GM10248 (cell line): ENCODE data around the gene OBP2B.

ENCODE experiments used
- CTCF ChIA-PET: fragments of 300-600 bp; sonication (Branson Sonifier 250); formaldehyde crosslinking; extraction: SDS; loops from one replicate; lab custom pipeline; 2021; ENCODE audit warnings: antibody characterized with exemption; lab: Yijun Ruan, JAX
- POLR2A ChIA-PET: fragments of 350-650 bp; sonication (Branson Sonifier 250); formaldehyde crosslinking; extraction: SDS; loops from one replicate; lab custom pipeline; 2020; ENCODE audit warnings: antibody characterized with exemption; lab: Yijun Ruan, JAX
- DNase-seq: peaks from one replicate; pipeline ENCODE4 v3.0.0; 2012; ENCODE audit errors: extremely low spot score
- TF ChIP-seq, protein P1 (sequence below): IDR thresholded peaks from 2 replicates; pipeline ENCODE4 v1.5.1; 2012; ENCODE audit warnings: mild to moderate bottlenecking, low read depth; ENCODE audit errors: extremely low read depth, missing control alignments, control extremely low read depth

The OBP2B gene

DNA sequence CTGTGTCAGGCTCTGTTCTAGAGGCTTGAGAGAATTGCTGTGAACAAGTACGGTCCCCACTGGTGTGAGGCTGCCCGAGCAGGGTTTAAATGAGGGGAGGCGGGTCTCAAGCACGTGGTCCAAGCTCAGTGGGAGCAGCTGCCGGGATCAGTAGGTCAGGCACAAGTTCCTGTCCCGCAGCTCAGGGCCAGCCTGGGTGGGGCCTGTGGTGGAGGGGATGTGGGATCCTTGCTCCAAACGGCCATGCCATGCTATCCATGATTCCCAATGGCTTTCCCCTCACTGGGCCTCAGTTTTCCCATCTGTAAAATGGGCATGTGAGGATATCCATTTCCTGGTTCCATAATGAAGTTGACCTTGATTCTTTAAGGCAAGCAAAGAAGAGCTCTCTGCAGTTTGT lies 17.1 kb downstream of the OBP2B start:
- ChIA-PET CTCF (interaction anchor here (1.1 to 2.1 kb wide), 2 partner anchors 11 to 295 kb away, joined by 4 to 5 read pairs; no protein-coding TSS in a partner anchor), POLR2A (no interaction called here)
- TF ChIP-seq, protein P1, sequence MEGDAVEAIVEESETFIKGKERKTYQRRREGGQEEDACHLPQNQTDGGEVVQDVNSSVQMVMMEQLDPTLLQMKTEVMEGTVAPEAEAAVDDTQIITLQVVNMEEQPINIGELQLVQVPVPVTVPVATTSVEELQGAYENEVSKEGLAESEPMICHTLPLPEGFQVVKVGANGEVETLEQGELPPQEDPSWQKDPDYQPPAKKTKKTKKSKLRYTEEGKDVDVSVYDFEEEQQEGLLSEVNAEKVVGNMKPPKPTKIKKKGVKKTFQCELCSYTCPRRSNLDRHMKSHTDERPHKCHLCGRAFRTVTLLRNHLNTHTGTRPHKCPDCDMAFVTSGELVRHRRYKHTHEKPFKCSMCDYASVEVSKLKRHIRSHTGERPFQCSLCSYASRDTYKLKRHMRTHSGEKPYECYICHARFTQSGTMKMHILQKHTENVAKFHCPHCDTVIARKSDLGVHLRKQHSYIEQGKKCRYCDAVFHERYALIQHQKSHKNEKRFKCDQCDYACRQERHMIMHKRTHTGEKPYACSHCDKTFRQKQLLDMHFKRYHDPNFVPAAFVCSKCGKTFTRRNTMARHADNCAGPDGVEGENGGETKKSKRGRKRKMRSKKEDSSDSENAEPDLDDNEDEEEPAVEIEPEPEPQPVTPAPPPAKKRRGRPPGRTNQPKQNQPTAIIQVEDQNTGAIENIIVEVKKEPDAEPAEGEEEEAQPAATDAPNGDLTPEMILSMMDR = no peak
- DNase-seq = no peak

DNA sequence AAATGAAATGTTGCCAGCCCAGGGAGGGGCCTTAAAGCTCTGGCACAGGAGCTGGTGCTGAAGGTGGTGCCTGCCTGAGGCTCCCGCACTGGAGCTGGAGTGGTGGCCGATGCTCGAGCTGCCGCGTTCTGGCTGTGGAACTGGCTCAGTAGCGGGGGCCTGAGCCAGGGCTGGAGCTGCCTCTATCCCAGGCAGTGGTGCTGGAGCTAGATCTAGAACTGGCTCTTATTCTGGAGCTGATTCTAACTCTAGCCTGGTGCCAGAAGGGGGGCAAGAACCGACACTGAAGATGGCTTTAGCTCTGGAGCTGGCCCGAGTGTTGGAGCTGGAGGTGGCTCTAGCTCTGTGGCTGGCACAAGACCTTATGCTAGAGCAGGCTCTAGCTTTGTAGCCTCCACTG lies 19.2 kb downstream of the OBP2B start:
- CTCF ChIA-PET = interaction anchor here (1.0 to 5.4 kb wide), 2 partner anchors 9 to 15 kb away, joined by 3 to 81 read pairs; no protein-coding TSS in a partner anchor
- POLR2A ChIA-PET = no interaction called here

DNA sequence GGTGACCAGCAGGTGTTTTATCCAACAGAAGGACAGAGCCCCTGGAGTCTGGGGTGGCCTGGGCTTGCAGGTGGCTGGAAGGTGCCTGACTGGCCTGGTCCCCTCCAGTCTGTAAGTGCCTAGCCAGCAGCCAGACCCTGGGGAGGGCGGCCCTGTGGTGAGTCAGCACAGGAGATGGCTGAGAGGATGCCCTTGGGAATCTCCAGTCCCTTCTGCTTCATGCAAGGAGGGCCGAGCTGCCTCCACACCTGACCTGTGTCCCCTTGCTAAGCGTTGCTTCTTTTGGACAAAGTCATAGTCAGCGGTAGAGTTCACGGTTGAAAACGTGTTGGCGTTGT lies 20.2 kb downstream of the OBP2B start:
- CTCF ChIA-PET = interaction anchor here (0.6 to 5.4 kb wide), 3 partner anchors 14 to 314 kb away, joined by 3 to 81 read pairs (median 3); no protein-coding TSS in a partner anchor
- TF ChIP-seq, protein P1 = no peak
- POLR2A ChIA-PET = no interaction called here
- DNase-seq = no peak

More for the DNA sequence above, 19.2 kb downstream of the OBP2B start:
- no peak for DNase-seq
- TF ChIP-seq, protein P1 = no peak

DNA sequence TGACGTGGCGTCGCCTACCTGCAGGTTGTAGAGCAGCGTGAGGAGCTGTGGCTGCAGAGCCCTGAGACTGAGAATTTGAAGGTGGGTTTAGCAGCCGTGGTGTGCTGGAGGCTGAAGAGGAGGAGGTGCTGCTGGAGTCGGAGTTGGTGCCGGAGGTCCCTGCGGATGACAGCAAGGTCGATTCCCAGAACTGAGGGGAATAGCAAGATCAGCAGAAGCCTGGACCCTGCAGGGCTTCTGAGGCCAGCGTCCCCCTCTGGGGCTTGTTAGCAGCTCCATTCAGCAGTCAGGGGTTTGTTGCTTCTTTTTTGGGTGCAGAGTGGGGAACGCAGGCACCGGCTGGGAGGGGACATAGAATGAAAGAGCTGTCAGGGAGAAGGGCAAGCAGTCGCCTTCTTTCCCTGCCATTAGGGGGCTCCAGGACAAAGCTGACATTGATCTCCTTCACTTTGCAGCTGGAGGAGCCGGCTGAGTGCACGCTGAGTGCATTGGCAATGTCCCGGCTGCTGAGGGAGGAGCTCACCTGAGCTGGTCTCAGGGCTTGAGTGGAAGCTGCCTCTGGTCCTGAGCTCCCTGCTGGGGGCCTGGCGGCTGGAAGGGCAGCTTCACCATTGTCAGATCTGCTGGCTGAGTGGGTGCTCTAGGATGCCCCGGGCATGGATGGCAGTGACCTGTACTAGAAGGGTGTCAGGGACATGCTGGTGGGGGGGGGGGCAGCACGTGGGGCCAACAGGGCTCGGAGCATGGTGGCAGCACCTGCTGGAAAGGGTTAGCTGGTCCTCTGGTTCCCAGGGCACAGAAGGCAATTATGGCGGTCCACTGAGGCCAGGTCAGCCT lies 20.8 kb downstream of the OBP2B start:
- DNase-seq = peak; percentile 40
- CTCF ChIA-PET = interaction anchor here (0.6 to 5.4 kb wide), 11 partner anchors 9 to 314 kb away, joined by 3 to 81 read pairs (median 13); partner anchors contain the start of gene SLC2A6
- TF ChIP-seq, protein P1 = peak; percentile 21
- POLR2A ChIA-PET = interaction anchor here (0.5 kb wide), 1 partner anchor 134 kb away, joined by 4 read pairs; no protein-coding TSS in a partner anchor

DNA sequence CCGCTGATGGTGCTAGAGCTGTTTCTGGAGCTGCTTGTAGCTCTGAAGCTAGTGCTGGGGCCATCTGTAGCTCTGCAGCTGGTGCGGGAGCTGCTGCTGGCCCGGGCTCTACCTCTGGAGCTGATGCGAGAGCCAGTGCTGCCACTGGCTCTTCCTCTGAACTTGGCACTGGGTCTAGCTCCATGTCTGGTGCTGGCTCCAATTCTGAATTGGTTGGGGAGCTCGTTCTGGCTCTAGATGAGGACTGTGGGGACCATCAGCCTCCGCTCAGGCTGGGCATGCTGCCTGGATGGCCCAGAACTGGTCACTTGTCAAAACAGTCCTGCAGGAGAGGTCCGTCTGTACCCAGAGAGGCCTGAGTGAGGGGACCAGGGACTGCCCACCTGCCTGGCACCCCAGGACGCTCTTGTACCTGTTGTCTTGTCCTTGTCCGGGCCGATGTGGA lies 21.5 kb downstream of the OBP2B start:
- ChIA-PET CTCF (interaction anchor here (0.9 to 5.4 kb wide), 15 partner anchors 10 to 318 kb away, joined by 3 to 81 read pairs (median 6); partner anchors contain the start of gene SLC2A6), POLR2A (interaction anchor here (0.5 kb wide), 1 partner anchor 135 kb away, joined by 4 read pairs; no protein-coding TSS in a partner anchor)
- TF ChIP-seq, protein P1 = no peak
- no peak for DNase-seq

DNA sequence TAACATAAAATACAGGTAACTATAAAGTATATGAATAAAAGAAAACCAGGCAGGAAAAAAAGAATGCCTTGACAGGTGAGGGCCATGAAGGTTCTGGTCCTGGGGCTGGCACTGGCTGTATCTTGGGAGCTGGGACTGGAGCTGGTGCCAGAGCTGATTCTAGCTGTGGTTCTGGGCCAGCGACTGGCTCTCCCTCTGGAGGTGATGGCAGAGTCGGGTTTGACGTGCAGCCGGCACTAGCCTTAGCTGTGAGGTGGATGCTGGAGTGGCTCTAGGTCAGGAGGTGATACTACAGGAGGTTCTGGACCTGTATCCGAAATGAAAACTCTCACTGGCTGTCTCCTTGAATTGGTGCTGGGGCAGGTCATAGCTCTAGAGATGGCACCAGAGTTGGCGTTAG lies 22.3 kb downstream of the OBP2B start:
- POLR2A ChIA-PET = no interaction called here
- TF ChIP-seq, protein P1 = no peak
- DNase-seq = no peak
- CTCF ChIA-PET = interaction anchor here (0.7 to 5.4 kb wide), 27 partner anchors 7 to 319 kb away, joined by 3 to 81 read pairs (median 5); partner anchors contain the start of gene SLC2A6
